Mesendoderm (in vitro differentiated cells): ENCODE results near the gene TPPP.
"Not testable (repeated sequence)": the region's sequence is repeated elsewhere in the genome, so short reads cannot be mapped to it uniquely, and the experiment has no call there.

Experiments
- DNase-seq: peaks from one replicate; pipeline ENCODE4 v3.0.0; 2013
- H2AK5ac ChIP-seq: 2 replicates; pipeline ENCODE4 v1.6.1; 2013; ENCODE audit warnings: low read length, inconsistent platforms
- H2BK120ac ChIP-seq: 2 replicates; pipeline ENCODE4 v1.6.1; 2013; ENCODE audit warnings: low read depth, mild to moderate bottlenecking, low read length, moderate library complexity, mixed read lengths
- H2BK15ac ChIP-seq: replicated peaks from 2 replicates; pipeline ENCODE4 v1.6.1; 2013; ENCODE audit warnings: low read depth, mild to moderate bottlenecking, moderate library complexity
- H2BK5ac ChIP-seq: 2 replicates; pipeline ENCODE4 v1.6.1; 2013; ENCODE audit warnings: low read length, inconsistent platforms
- H3K18ac ChIP-seq: 2 replicates; pipeline ENCODE4 v1.6.1; 2013; ENCODE audit warnings: mild to moderate bottlenecking, low read length, mixed read lengths
- H3K23ac ChIP-seq: one replicate; pipeline ENCODE4 v1.6.1; 2013; ENCODE audit warnings: low read length
- H3K27ac ChIP-seq: 2 replicates; pipeline ENCODE4 v1.5.1; 2013; ENCODE audit warnings: low read depth, mild to moderate bottlenecking, inconsistent platforms, low read length, moderate library complexity
- H3K27me3 ChIP-seq: 2 replicates; pipeline ENCODE4 v1.6.1; 2013; ENCODE audit warnings: low read length, control low read depth, mild to moderate bottlenecking, inconsistent platforms; ENCODE audit not compliant: insufficient read depth, poor library complexity
- H3K36me3 ChIP-seq: 2 replicates; pipeline ENCODE4 v1.6.1; 2013; ENCODE audit warnings: low read length, inconsistent platforms; ENCODE audit not compliant: control insufficient read depth, insufficient read depth
- H3K4ac ChIP-seq: one replicate; pipeline ENCODE4 v1.6.1; 2013; ENCODE audit warnings: low read depth, mild to moderate bottlenecking, low read length, moderate library complexity
- H3K4me1 ChIP-seq: 2 replicates; pipeline ENCODE4 v1.6.1; 2013; ENCODE audit warnings: low read depth, low read length, inconsistent platforms; ENCODE audit not compliant: control insufficient read depth
- H3K4me2 ChIP-seq: 2 replicates; pipeline ENCODE4 v1.6.1; 2013; ENCODE audit warnings: low read length
- H3K4me3 ChIP-seq: 2 replicates; pipeline ENCODE4 v1.5.1; 2013; ENCODE audit warnings: mild to moderate bottlenecking, low read length
- H3K56ac ChIP-seq: one replicate; pipeline ENCODE4 v1.6.1; 2013; ENCODE audit warnings: low read length
- H3K79me1 ChIP-seq: 2 replicates; pipeline ENCODE4 v1.6.1; 2013; ENCODE audit warnings: low read length, inconsistent platforms
- H3K79me2 ChIP-seq: 2 replicates; pipeline ENCODE4 v1.6.1; 2013; ENCODE audit warnings: mild to moderate bottlenecking, low read length; ENCODE audit not compliant: control insufficient read depth, insufficient read depth
- H3K9ac ChIP-seq: 2 replicates; pipeline ENCODE4 v1.6.1; 2013; ENCODE audit warnings: low read length, inconsistent platforms
- H4K5ac ChIP-seq: one replicate; pipeline ENCODE4 v1.6.1; 2013; ENCODE audit warnings: low read length
- H4K8ac ChIP-seq: one replicate; pipeline ENCODE4 v1.6.1; 2013; ENCODE audit warnings: low read depth, mild to moderate bottlenecking, control low read depth, low read length, moderate library complexity
- WGBS: extraction: QIAGEN DNeasy Blood & Tissue Kit; methylation state at CpG from one replicate; pipeline ENCODE4 v1.1.7; 2013; ENCODE audit warnings: low lambda C conversion rate, missing lambda C conversion rate; ENCODE audit not compliant: insufficient coverage; ENCODE audit errors: extremely low coverage; 5-methylcytosine and 5-hydroxymethylcytosine counted together

TPPP gene

GRCh38 chr5:715636-716035, 22.5 kb upstream of the TPPP start:
- H3K23ac ChIP-seq, H3K56ac ChIP-seq, H2BK15ac ChIP-seq, H3K79me1 ChIP-seq, H3K36me3 ChIP-seq, H3K9ac ChIP-seq, H3K4ac ChIP-seq, H4K5ac ChIP-seq, H3K4me3 ChIP-seq, H2AK5ac ChIP-seq, H3K27ac ChIP-seq, DNase-seq, H3K4me2 ChIP-seq, H2BK120ac ChIP-seq, H3K79me2 ChIP-seq, H3K4me1 ChIP-seq, H2BK5ac ChIP-seq, H4K8ac ChIP-seq, H3K27me3 ChIP-seq, H3K18ac ChIP-seq: not testable (repeated sequence)
- no CpG with 5 or more reads among the region's 4 CpGs for WGBS

GRCh38 chr5:714215-715118, 21.3 kb upstream of the TPPP start:
- H3K4me1 ChIP-seq, H2BK5ac ChIP-seq, H3K79me2 ChIP-seq, H4K8ac ChIP-seq, H3K23ac ChIP-seq, H3K79me1 ChIP-seq, H3K36me3 ChIP-seq, H2BK120ac ChIP-seq, H3K4me3 ChIP-seq, H3K4ac ChIP-seq, H3K56ac ChIP-seq, DNase-seq, H4K5ac ChIP-seq, H3K18ac ChIP-seq, H3K9ac ChIP-seq, H2BK15ac ChIP-seq, H3K4me2 ChIP-seq, H3K27me3 ChIP-seq, H3K27ac ChIP-seq, H2AK5ac ChIP-seq: not testable (repeated sequence)
- no CpG with 5 or more reads among the region's 8 CpGs for WGBS

GRCh38 chr5:713686-714085, 20.5 kb upstream of the TPPP start:
- not testable (repeated sequence) for H3K79me2 ChIP-seq, H2BK120ac ChIP-seq, H2AK5ac ChIP-seq, H3K4me3 ChIP-seq, H4K5ac ChIP-seq, H3K4me1 ChIP-seq, H4K8ac ChIP-seq, H3K4me2 ChIP-seq, H3K27ac ChIP-seq, H3K4ac ChIP-seq, H3K18ac ChIP-seq, H3K23ac ChIP-seq, H3K27me3 ChIP-seq, H3K56ac ChIP-seq, H3K9ac ChIP-seq, H3K36me3 ChIP-seq, DNase-seq, H2BK15ac ChIP-seq, H2BK5ac ChIP-seq, H3K79me1 ChIP-seq
- WGBS: no CpG with 5 or more reads among the region's 3 CpGs

GRCh38 chr5:708848-709517, 15.8 kb upstream of the TPPP start:
- not testable (repeated sequence) for DNase-seq, H4K8ac ChIP-seq, H3K4ac ChIP-seq, H2AK5ac ChIP-seq, H3K9ac ChIP-seq, H2BK15ac ChIP-seq, H3K4me3 ChIP-seq, H3K4me1 ChIP-seq, H3K36me3 ChIP-seq, H4K5ac ChIP-seq, H3K23ac ChIP-seq, H3K4me2 ChIP-seq, H2BK120ac ChIP-seq, H3K79me2 ChIP-seq, H3K27ac ChIP-seq, H3K27me3 ChIP-seq, H3K79me1 ChIP-seq, H2BK5ac ChIP-seq, H3K56ac ChIP-seq, H3K18ac ChIP-seq
- WGBS: no CpG with 5 or more reads among the region's 3 CpGs

- no CpG with 5 or more reads among the region's 4 CpGs for WGBS
- not testable (repeated sequence) for H2BK5ac ChIP-seq, H3K4me1 ChIP-seq, H3K4me3 ChIP-seq, H3K9ac ChIP-seq, H4K5ac ChIP-seq, H3K18ac ChIP-seq, H3K27ac ChIP-seq, H3K79me1 ChIP-seq, H2AK5ac ChIP-seq, H3K36me3 ChIP-seq, DNase-seq, H4K8ac ChIP-seq, H3K79me2 ChIP-seq, H3K23ac ChIP-seq, H3K27me3 ChIP-seq, H3K4ac ChIP-seq, H2BK15ac ChIP-seq, H2BK120ac ChIP-seq, H3K56ac ChIP-seq, H3K4me2 ChIP-seq
Observed at GRCh38 chr5:708374-708773, 15.2 kb upstream of the TPPP start.
